ENCODE data around the gene AMMECR1.
"Not testable (repeated sequence)": the region's sequence is repeated elsewhere in the genome, so short reads cannot be mapped to it uniquely, and the experiment has no call there.

Gene AMMECR1

DNA sequence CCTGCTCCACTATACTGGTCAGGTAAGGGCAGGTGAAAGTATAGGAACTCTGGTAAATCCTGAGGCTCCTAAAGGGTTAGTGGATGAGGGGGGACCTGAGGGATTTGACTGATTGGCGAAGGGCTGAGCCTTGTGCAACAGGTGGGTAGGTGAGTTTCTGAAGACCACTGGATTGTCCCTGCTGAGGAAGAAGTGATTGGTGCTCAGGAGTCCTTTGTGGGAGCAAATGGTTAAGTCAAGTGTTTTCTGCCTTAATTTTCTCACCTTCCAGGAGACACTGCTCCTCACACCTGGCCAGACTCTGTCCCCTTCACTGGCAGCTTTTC is 156.6 kb downstream of the AMMECR1 start:
- no peak for DNase-seq

DNA sequence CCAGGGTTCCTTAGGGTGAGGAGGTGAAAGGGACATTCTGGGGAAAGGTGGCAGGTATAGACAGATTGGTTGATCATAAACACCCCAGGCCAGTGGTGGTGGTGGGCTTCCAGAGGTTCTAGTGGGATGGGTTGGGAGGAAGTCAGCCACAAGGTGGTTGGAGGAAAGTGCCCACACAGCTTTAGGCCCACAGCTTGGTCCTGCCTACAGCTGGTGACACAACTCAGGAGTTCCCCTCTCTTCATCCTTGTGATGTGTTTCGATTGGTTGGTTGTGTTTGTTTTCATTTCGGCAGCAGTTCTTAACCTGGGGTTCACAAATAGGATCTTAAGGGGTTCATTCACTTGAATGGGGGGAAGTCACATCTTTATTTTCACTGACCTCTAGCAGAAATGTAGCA is 158.0 kb downstream of the AMMECR1 start:
- no peak for DNase-seq

DNA sequence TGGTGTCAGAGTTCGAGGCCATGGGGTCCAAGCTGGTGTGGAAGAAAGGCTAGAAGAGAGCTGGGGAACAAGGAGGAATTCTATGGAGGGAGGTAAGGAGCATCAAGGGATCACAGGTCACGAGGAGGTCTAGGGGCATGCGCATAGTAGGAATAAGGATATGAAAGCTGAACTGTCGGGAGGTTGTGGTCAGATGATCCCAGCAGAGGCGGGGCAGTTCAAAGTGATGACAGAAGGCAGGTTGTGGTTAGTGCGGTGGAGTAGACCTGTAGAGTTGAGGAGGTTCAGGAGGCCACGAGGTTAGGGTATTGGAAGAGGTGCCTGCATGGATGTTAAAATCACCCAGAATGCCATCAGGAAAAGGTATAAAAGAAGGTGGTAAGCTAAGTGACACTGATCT is 158.7 kb downstream of the AMMECR1 start:
- DNase-seq = no peak

DNA sequence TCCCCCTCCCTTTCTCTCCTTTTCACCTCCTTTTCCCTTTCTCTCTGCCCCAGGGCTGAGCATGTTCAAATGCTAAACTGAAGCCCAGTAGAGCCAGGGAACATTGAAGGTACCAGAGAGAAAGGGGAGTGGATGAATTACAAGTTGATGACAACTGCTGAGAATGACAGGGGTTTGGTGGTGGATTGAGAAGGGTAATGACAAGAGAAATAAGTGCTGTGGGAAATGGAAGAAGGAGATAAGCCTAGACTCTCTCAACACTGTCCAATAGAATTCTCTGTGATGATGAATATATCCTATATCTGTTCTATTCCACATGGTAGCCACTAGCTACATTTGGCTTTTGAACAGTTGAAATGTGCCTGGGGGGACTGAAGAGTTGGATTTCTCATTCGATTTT is 160.4 kb downstream of the AMMECR1 start:
- DNase-seq = no peak

DNA sequence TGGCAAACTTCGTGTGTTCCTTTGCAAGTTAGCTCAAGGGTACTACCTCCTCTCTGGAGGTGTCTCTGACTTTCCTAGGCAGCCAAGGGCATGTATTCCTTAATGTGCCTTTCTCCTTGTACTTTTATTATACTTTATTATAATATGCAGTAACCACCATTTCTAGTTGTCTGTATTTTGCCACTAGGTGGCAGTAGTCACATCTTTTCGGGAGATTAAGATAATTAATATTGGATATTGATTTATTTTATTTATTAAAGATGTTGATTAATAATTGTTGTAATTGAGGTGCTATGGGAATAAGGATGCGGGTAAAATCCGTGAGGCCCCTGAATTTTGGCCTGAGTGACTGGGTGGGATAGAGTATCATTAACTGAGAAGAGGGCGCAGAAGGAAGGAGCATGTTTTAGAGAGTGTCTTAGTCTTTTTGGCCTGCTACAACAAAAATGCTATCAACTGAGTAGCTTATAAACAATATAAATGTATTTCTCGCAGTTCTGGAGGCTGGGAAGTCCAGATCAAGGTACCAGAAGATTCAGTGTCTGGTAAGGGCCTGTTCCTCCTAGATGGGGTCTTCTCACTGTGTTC is 161.6 kb downstream of the AMMECR1 start:
- no peak for DNase-seq

DNA sequence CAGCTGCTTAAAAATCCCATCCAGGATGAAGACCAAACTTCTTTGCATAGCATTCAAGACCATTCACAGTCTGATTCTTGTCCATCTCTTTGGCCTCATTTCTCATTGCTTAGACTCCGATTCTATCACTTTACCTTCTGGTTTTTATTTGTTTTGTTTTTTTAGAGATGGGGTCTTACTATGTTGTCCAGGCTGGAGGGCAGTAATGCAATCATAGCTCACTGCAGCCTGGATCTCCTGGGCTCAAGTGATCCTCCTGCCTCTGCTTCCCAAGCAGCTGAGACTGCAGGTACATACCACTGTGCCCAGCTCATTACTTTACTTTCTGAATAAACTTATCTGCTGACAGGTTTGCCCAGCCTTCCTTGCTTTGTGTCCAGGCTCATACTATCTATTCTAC is 162.1 kb downstream of the AMMECR1 start:
- no peak for DNase-seq

DNA sequence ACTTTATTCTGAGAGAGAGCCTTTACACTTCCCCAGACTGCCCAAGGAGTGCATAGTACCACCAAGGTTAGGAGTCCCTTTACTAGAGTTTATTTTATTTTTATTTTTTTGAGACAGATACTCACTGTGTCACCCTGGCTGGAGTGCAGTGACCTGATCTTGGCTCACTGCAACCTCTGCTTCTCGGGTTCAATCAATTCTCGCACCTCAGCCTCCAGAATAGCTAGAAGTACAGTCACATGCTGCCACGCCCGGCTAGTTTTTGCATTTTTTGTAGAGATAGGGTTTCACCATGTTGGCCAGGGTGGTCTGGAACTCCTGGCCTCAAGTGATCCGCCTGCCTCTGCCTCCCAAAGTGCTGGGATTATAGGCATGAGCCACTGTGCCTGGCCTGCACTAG is 163.6 kb downstream of the AMMECR1 start:
- DNase-seq = not testable (repeated sequence)

DNA sequence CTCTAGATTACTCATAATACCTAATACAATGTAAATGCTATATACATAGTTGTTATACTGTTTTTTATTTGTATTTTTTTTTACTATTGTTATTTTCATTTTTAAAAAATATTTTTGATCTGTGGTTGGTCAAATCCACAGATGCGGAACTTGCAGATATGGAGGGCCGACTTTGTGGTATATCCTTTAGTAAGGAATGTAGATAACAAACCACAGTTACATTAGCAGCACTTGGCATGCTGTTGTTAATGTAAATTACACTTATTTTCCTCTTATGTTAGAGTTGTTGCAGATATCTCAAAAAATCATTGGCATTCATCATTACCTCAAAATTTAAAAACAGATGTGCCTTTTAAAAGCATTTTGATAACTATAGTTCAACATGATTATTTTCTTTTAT is 164.0 kb downstream of the AMMECR1 start:
- DNase-seq = no peak

DNA sequence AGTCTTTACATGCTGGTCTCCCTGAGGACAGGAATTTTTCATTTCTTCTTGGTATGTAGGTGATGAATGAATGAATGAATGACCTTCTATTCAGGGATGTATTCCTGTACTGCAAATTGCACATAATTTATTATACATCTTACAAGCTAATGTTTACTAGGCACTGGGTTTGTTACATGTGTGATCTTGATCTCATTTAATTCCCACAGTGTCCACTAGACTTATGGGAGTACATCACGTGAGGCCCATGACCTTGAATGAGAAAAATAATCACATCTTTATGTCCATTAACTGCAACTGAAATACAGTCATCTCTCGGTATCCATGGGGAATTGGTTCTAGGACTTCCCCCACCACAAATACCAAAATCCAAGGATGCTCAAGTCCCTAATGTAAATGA is 164.6 kb downstream of the AMMECR1 start:
- DNase-seq = no peak

DNA sequence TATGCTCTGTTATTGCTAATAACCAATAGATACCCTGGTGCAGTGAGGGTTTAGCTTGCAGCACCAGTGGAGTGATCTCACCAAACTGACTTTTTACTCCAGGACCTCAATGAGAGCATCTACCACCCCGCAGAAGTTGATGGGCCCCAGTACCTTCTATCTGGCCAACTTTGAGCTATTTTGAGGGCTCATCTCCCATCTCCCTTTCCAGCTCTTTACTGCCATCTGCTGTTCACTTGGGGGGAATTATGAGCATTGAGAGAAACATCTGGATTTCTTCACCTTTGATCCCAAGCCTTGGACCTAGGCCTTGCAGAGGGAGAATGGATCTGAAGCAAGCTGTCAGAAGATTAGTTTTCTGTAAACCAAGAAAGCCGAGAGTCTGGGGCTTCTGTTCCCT is 171.4 kb downstream of the AMMECR1 start:
- no peak for DNase-seq

DNA sequence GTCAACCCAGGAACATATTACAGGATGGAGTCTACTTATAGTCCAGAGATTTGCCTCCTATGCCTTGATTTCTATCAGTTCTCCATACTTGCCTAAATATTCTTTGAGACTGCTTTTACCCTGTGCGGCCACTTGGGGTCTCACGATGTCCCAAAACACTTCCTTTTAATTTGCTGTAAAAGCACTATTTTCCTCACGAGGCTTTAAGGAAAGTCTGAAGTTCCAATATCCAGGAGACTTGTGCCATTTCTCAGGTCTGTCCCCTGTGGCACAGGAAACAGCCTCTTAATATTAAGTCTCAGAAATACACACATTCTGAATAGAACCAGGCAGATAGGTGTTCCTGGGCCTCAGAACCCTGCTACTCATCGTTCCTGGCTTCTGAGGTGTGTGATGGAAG is 172.0 kb downstream of the AMMECR1 start:
- no peak for DNase-seq

DNA sequence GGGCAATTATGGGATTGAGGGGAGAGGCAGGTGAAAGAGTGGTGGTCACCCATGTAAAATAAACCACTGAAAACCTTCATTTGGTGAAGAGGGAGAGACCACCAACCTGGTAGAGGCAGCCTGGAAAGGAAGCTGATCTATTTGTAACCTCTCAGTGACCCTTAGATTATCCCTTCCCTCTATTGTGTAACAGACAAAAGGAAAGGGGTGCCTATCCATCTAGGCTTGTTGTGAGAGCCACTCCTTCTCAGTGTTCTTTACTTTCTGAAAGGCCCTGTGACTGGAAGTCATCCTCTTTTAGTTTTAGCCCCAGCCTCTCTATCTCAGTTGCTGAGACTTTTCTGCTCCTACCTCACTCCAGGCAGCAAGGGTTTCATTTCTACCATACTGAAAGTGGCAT is 172.6 kb downstream of the AMMECR1 start:
- no peak for DNase-seq
